Stimulated activated memory B cell treated with anti-CD40 and anti-IgM and Interleukin-4, amounts not matched to agents 10 μg/mL and 1 μg/mL and 100 μg/mL, for 72 hours (primary cell): ENCODE results near the gene SFTPA1.
"Not testable (repeated sequence)": the region's sequence is repeated elsewhere in the genome, so short reads cannot be mapped to it uniquely, and the experiment has no call there.

ENCODE experiments used
- ATAC-seq: fragments of 150-1000 bp; cut with Tn5 transposase; 2 replicates; pipeline ENCODE4 v1.10.0; 2021
- H3K27ac Mint-ChIP-seq: one replicate; pipeline ENCODE4 v1.8.0; 2022; ENCODE audit warnings: mild to moderate bottlenecking, mixed read lengths
- H3K27me3 Mint-ChIP-seq: one replicate; pipeline ENCODE4 v1.8.0; 2022; ENCODE audit warnings: mixed read lengths
- H3K36me3 Mint-ChIP-seq: one replicate; pipeline ENCODE4 v1.8.0; 2022; ENCODE audit warnings: mixed read lengths
- H3K4me1 Mint-ChIP-seq: one replicate; pipeline ENCODE4 v1.8.0; 2022; ENCODE audit warnings: mixed read lengths
- H3K4me3 Mint-ChIP-seq: one replicate; pipeline ENCODE4 v1.8.0; 2022; ENCODE audit warnings: mild to moderate bottlenecking, moderate library complexity, mixed read lengths
- H3K9me3 Mint-ChIP-seq: one replicate; pipeline ENCODE4 v1.8.0; 2022; ENCODE audit warnings: mixed read lengths

Gene SFTPA1

DNA sequence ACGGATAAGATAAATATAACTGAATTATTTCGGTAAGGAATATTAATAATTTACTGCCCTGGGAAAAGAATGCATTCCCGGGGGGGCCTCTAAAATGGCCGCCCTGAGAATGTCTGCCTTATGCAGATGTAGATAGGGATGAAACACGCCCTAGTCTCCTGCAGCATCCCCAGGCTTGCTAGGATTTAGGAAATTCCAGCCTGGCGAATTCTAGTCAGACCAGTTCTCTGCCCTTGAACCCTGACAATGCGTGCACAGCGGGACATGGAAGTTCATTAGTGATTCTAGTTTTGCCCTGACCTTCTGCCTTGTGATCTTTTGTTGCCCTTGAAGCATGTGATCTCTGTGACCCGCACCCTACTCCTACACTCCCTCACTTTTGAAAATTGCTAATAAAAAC lies 11.1 kb upstream of the SFTPA1 start:
- Mint-ChIP-seq H3K4me1 (peaks cover 15% of the 10 kb centered on the region), H3K27me3 (peaks cover 30% of the 10 kb centered on the region), H3K9me3 (peaks cover 19% of the 10 kb centered on the region)
- H3K4me3 Mint-ChIP-seq, ATAC-seq, H3K27ac Mint-ChIP-seq, H3K36me3 Mint-ChIP-seq: not testable (repeated sequence)

DNA sequence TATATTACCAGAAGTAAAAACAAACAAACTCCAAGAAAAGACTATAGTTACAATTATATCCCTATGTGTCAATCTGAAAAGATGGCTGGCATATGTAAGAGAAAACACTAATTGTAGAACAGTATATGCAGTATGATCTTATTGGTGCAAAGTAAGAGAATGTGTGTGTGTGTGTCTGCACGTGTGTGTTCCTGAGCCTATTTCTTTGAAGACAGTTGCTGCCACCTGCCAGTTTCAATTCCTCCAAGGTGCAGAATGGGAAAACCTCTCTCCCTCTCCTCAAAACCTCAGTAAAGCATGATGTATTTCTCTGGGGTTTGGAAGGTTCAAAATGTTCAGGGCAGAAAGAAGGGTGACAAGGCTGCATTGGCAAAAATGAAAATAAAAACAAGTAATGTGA lies 8.8 kb upstream of the SFTPA1 start:
- Mint-ChIP-seq H3K9me3 (peaks cover 12% of the 10 kb centered on the region), H3K4me1 (peaks cover 15% of the 10 kb centered on the region), H3K4me3 (no peak overlapping the region), H3K27me3 (peaks cover 8% of the 10 kb centered on the region), H3K27ac (no peak overlapping the region), H3K36me3 (peaks cover 6% of the 10 kb centered on the region)
- ATAC-seq, result no peak

DNA sequence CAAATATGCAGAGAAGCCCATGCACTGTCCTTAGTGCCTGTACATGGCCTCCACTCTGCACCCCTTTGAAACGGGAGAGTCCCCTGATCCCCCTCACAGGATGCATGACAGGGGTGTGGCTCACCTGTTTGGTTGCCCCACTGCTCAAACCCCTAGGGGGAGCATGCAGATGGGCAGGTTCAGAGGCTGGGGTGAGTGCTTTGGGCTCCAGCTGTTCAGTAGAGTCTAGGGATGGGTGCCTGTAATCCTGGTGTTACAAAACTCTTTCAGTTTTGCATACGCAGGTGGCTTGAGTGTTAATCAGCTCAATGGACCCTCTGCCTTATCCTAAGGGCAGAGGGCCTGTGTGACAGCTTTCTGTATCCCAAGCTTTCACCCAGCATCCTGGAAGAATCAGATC lies 7.8 kb upstream of the SFTPA1 start:
- Mint-ChIP-seq H3K9me3 (peaks cover 3% of the 10 kb centered on the region), H3K4me3 (no peak overlapping the region), H3K4me1 (peaks cover 15% of the 10 kb centered on the region), H3K27me3 (peaks cover 8% of the 10 kb centered on the region), H3K27ac (no peak overlapping the region), H3K36me3 (peaks cover 6% of the 10 kb centered on the region)
- ATAC-seq, result no peak

DNA sequence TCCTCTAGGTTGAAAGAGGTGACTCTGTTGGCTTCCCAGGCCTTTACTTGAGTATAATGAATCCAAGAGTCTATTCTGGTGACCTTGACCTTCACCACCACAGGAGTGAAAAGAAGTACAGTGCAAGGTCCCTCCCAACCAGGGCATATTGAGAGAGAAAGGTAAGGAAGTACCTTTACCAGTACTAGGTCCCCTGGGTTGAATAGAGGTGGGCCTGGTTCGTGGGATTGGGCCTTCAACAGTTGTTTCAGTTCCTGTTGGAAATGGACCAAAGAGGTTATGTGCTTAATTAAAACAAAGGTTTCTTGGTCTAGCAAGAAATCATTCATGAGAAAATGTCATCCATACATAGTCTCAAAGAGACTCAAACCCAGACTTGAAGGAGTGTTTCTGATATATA lies 6.4 kb upstream of the SFTPA1 start:
- no peak for ATAC-seq
- no peak overlapping the region for H3K27ac Mint-ChIP-seq
- H3K36me3 Mint-ChIP-seq, result no peaks in the 10 kb centered on the region
- H3K4me3 Mint-ChIP-seq, result no peak overlapping the region
- peaks cover 15% of the 10 kb centered on the region for H3K4me1 Mint-ChIP-seq
- H3K27me3 Mint-ChIP-seq, result peaks cover 9% of the 10 kb centered on the region
- H3K9me3 Mint-ChIP-seq, result no peaks in the 10 kb centered on the region

GRCh38 chr10:79605308-79605707 lies 5.4 kb upstream of the SFTPA1 start:
- H3K27me3 Mint-ChIP-seq, result peaks cover 16% of the 10 kb centered on the region
- ATAC-seq, result no peak
- no peak overlapping the region for H3K4me3 Mint-ChIP-seq
- no peaks in the 10 kb centered on the region for H3K36me3 Mint-ChIP-seq
- H3K9me3 Mint-ChIP-seq, result no peaks in the 10 kb centered on the region
- H3K4me1 Mint-ChIP-seq, result peaks cover 15% of the 10 kb centered on the region
- no peak overlapping the region for H3K27ac Mint-ChIP-seq

DNA sequence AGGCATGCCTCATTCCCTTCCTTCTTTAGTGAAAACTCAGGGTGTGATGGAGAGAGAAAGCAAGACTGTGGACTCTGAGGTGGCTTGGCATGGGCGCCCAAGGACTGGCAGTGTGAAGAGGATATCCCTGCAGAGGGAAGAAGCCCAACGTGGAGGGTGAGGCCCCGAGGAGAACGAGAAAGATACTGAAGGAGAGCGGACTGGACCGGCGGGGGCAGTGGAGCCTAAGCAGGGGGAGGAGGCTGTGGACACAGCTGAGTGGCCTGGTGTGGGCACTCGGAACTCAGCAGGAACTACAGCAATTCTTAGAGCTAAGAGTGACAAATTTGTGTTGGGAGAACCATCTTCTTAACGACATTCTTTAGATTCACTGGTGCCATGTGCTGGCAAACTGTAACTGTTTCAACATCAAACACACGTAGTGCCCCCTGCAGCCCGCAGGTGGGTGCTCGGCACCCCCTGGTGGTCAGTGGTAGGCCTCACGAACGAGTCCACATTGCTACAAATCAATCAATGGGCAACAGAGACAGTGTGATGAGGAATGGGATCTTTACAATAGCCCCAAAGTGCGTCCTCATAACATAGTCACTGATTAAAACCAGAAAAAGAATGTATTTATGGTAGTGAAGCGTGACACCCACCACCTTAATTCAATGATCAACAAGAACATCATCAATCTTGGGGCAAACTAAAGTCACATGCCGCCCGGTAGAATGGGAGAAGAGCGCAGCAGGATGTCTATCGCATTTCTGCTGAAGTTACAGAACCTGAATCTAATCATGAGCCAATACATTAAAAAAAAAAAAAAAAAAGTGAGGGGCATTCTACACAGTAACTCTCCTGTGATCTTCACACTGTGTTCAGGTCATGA lies 2.0 kb upstream of the SFTPA1 start:
- ATAC-seq, result no peak
- no peak overlapping the region for H3K4me3 Mint-ChIP-seq

GRCh38 chr10:79611193-79611976 lies 646 bp downstream of the SFTPA1 start:
- H3K9me3 Mint-ChIP-seq, H3K4me3 Mint-ChIP-seq, H3K36me3 Mint-ChIP-seq, H3K4me1 Mint-ChIP-seq, H3K27ac Mint-ChIP-seq, ATAC-seq: not testable (repeated sequence)
- peaks cover 28% of the 10 kb centered on the region for H3K27me3 Mint-ChIP-seq

More for the DNA sequence above, 2.0 kb upstream of the SFTPA1 start:
- peaks cover 28% of the 10 kb centered on the region for H3K27me3 Mint-ChIP-seq
- no peak overlapping the region for H3K27ac Mint-ChIP-seq
- H3K9me3 Mint-ChIP-seq, result no peaks in the 10 kb centered on the region
- no peaks in the 10 kb centered on the region for H3K4me1 Mint-ChIP-seq
- no peaks in the 10 kb centered on the region for H3K36me3 Mint-ChIP-seq

GRCh38 chr10:79615577-79615976 lies 4.8 kb downstream of the SFTPA1 start:
- no peak for ATAC-seq
- H3K4me1 Mint-ChIP-seq, result no peaks in the 10 kb centered on the region
- H3K27ac Mint-ChIP-seq, result no peak overlapping the region
- peaks cover 22% of the 10 kb centered on the region for H3K27me3 Mint-ChIP-seq
- H3K4me3 Mint-ChIP-seq, result no peak overlapping the region
- H3K36me3 Mint-ChIP-seq, result no peaks in the 10 kb centered on the region
- peaks cover 6% of the 10 kb centered on the region for H3K9me3 Mint-ChIP-seq

- H3K4me1 Mint-ChIP-seq, result no peaks in the 10 kb centered on the region
Observed at GRCh38 chr10:79616164-79616563, 5.4 kb downstream of the SFTPA1 start.

GRCh38 chr10:79623663-79624062 lies 12.9 kb downstream of the SFTPA1 start:
- not testable (repeated sequence) for ATAC-seq, H3K9me3 Mint-ChIP-seq, H3K4me3 Mint-ChIP-seq, H3K4me1 Mint-ChIP-seq, H3K27ac Mint-ChIP-seq, H3K36me3 Mint-ChIP-seq
- H3K27me3 Mint-ChIP-seq, result peaks cover 22% of the 10 kb centered on the region

More at GRCh38 chr10:79616164-79616563, 5.4 kb downstream of the SFTPA1 start:
- no peaks in the 10 kb centered on the region for H3K36me3 Mint-ChIP-seq
- no peak overlapping the region for H3K4me3 Mint-ChIP-seq
- H3K27me3 Mint-ChIP-seq, result peaks cover 22% of the 10 kb centered on the region
- H3K9me3 Mint-ChIP-seq, result peaks cover 6% of the 10 kb centered on the region
- no peak overlapping the region for H3K27ac Mint-ChIP-seq
- ATAC-seq, result no peak

GRCh38 chr10:79627075-79627474 lies 16.3 kb downstream of the SFTPA1 start:
- Mint-ChIP-seq H3K4me3 (no peak overlapping the region), H3K27me3 (peaks cover 33% of the 10 kb centered on the region), H3K4me1 (no peaks in the 10 kb centered on the region), H3K36me3 (no peaks in the 10 kb centered on the region), H3K9me3 (peaks cover 3% of the 10 kb centered on the region), H3K27ac (no peak overlapping the region)
- ATAC-seq, result no peak

DNA sequence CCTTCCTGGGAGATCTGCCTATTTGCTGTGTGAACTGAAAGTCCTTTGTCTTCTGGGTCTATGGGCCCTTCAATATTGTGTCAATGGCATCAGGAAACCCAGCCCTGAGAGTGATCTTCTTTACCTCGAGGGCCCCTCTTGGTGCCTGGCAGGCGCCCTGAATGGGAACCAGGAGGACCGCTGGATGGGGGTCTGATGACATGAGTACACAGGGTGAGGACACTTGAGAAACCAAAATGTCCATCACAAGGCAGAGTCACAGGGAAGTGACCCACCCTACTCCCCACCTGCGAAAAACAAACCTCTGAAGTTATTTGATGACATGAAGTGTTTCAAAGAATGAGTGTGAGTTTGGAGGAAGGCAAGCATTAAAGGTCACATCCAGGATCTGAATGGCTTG lies 17.3 kb downstream of the SFTPA1 start:
- no peak overlapping the region for H3K27ac Mint-ChIP-seq
- peaks cover 3% of the 10 kb centered on the region for H3K9me3 Mint-ChIP-seq
- no peaks in the 10 kb centered on the region for H3K4me1 Mint-ChIP-seq
- peak; percentile 27 for ATAC-seq
- H3K4me3 Mint-ChIP-seq, result no peak overlapping the region
- H3K27me3 Mint-ChIP-seq, result peaks cover 28% of the 10 kb centered on the region
- H3K36me3 Mint-ChIP-seq, result no peaks in the 10 kb centered on the region

DNA sequence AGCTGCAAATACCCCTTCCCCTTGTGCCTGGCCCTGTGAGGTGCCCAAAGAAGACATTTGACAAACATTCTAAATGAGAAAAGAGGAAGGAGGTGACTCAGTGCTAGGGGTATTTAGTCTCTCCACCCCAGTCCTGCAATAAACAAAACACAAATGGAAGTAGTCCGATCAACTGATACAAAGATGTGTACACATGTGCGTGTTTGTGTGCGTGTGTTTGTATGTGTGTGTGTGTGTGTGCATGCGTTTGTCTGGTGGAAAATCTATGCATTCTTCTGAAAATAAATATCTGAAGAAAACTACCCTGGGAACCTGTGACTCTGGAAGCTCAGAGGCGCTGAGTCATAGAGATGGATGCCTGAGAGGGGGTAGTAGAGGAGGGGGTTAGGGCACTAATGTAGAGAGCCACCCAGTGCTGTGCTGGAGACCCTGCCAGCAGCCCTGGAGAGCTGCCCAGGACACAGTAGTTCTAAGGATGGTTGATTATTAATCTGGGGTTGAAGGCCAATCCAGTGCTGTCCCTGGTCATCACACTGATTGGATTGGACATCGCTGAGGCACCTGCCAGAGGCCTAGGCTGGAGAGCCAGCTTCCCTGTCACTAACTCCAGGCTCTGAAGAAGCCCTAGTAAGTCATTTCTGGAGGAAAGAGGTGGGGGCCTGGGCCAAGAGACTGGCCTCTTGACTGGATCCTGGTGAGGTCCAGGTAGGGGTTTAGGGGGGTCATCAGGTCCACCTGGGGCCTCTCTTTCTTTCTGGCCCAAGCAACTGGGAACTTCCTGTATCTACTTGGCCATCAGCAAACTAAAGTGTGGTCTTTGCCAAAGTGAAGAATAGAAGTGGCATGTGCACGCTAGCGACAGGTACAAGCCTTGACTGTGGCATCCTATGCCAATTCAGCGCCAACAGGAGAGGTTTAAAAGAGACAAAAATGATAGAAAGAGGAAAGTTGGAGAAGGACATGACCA lies 18.5 kb downstream of the SFTPA1 start:
- H3K27me3 Mint-ChIP-seq, result peaks cover 28% of the 10 kb centered on the region
- H3K27ac Mint-ChIP-seq, result no peak overlapping the region
- H3K4me3 Mint-ChIP-seq, result no peak overlapping the region
- no peaks in the 10 kb centered on the region for H3K36me3 Mint-ChIP-seq
- H3K4me1 Mint-ChIP-seq, result no peaks in the 10 kb centered on the region
- H3K9me3 Mint-ChIP-seq, result no peaks in the 10 kb centered on the region
- no peak for ATAC-seq

GRCh38 chr10:79629955-79630327 lies 19.2 kb downstream of the SFTPA1 start:
- no peaks in the 10 kb centered on the region for H3K4me1 Mint-ChIP-seq
- no peaks in the 10 kb centered on the region for H3K9me3 Mint-ChIP-seq
- H3K27me3 Mint-ChIP-seq, result peaks cover 28% of the 10 kb centered on the region
- H3K36me3 Mint-ChIP-seq, result no peaks in the 10 kb centered on the region
- H3K27ac Mint-ChIP-seq, result no peak overlapping the region
- H3K4me3 Mint-ChIP-seq, result no peak overlapping the region
- no peak for ATAC-seq

- H3K9me3 Mint-ChIP-seq, H3K4me1 Mint-ChIP-seq, H3K4me3 Mint-ChIP-seq, ATAC-seq, H3K36me3 Mint-ChIP-seq, H3K27me3 Mint-ChIP-seq, H3K27ac Mint-ChIP-seq: not testable (repeated sequence)
Observed at GRCh38 chr10:79636654-79637199, 26.0 kb downstream of the SFTPA1 start.
